ENCODE data around the gene DENND5A.
"Not testable (repeated sequence)": the region's sequence is repeated elsewhere in the genome, so short reads cannot be mapped to it uniquely, and the experiment has no call there.

Gene DENND5A

GRCh38 chr11:9210224-9210921 is 54.8 kb downstream of the DENND5A start:
- DNase-seq, result no peak

GRCh38 chr11:9209604-9210003 is 55.5 kb downstream of the DENND5A start:
- not testable (repeated sequence) for DNase-seq

- DNase-seq, result no peak
Observed at GRCh38 chr11:9208726-9209501, 56.2 kb downstream of the DENND5A start.

- DNase-seq, result no peak
Observed at GRCh38 chr11:9207229-9207628, 57.9 kb downstream of the DENND5A start.

- no peak for DNase-seq
Observed at GRCh38 chr11:9206496-9206895, 58.7 kb downstream of the DENND5A start.

GRCh38 chr11:9203691-9204311 is 61.3 kb downstream of the DENND5A start:
- no peak for DNase-seq

- DNase-seq, result no peak
Observed at GRCh38 chr11:9201372-9202162, 63.6 kb downstream of the DENND5A start.

GRCh38 chr11:9200471-9200870 is 64.7 kb downstream of the DENND5A start:
- DNase-seq, result no peak

GRCh38 chr11:9193316-9193715 is 71.8 kb downstream of the DENND5A start:
- DNase-seq, result no peak

GRCh38 chr11:9192561-9192960 is 72.6 kb downstream of the DENND5A start:
- DNase-seq, result no peak

GRCh38 chr11:9190326-9191016 is 74.7 kb downstream of the DENND5A start:
- not testable (repeated sequence) for DNase-seq

GRCh38 chr11:9188860-9189259 is 76.3 kb downstream of the DENND5A start:
- DNase-seq, result not testable (repeated sequence)

GRCh38 chr11:9187616-9188015 is 77.5 kb downstream of the DENND5A start:
- DNase-seq, result no peak

- DNase-seq, result no peak
Observed at GRCh38 chr11:9184516-9184915, 80.6 kb downstream of the DENND5A start.

- no peak for DNase-seq
Observed at GRCh38 chr11:9182180-9182871, 82.8 kb downstream of the DENND5A start.

- DNase-seq, result no peak
Observed at GRCh38 chr11:9180784-9181183, 84.4 kb downstream of the DENND5A start.

- DNase-seq, result no peak
Observed at GRCh38 chr11:9179141-9179540, 86.0 kb downstream of the DENND5A start.

GRCh38 chr11:9178716-9179115 is 86.4 kb downstream of the DENND5A start:
- DNase-seq, result no peak

- DNase-seq, result no peak
Observed at GRCh38 chr11:9177438-9178091, 87.6 kb downstream of the DENND5A start.

- no peak for DNase-seq
Observed at GRCh38 chr11:9176550-9176949, 88.6 kb downstream of the DENND5A start.

- DNase-seq, result no peak
Observed at GRCh38 chr11:9176136-9176535, 89.0 kb downstream of the DENND5A start.
